ENCODE measurements around the gene ME1.
"Not testable (repeated sequence)": the region's sequence is repeated elsewhere in the genome, so short reads cannot be mapped to it uniquely, and the experiment has no call there.

The ME1 gene

GRCh38 chr6:83431545-83432155 lies 799 bp upstream of the ME1 start:
- no peak for DNase-seq

GRCh38 chr6:83429857-83430610 lies 817 bp downstream of the ME1 start:
- peak in 2 of 4 experiments; percentile 8 to 24 for DNase-seq

GRCh38 chr6:83429269-83429668 lies 1.6 kb downstream of the ME1 start:
- DNase-seq: no peak

DNA sequence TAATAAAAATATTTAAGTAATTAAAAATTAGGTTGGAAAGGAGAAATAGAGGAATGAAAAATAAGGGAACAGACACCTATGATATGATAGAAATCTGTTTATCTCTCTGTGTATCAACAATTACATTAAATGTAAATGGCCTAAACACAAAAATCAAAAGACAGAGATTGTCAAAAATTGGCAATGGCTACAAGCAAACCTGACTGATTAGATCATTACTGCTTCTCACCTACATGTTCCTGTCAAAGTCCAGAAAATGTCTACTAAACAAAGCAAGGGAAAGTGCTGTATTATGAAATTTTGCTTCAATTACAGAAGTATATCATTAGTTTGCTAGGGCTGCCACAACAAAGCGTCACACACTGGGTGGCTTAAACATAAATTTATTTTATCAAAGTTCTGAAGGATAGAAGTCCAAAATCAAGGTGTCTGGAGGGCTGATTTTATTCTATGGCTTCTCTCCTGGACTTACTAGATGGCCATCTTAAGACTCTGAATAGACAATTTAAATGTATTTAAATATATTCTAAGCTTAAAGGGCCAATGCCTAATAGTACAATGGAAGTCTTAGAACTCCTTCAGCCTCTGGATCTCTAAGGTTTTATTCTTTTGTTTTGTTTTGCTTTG lies 6.3 kb downstream of the ME1 start:
- no peak for DNase-seq

GRCh38 chr6:83417880-83418663 lies 12.8 kb downstream of the ME1 start:
- peak; percentile 53 to 83 (median 69) for DNase-seq

DNA sequence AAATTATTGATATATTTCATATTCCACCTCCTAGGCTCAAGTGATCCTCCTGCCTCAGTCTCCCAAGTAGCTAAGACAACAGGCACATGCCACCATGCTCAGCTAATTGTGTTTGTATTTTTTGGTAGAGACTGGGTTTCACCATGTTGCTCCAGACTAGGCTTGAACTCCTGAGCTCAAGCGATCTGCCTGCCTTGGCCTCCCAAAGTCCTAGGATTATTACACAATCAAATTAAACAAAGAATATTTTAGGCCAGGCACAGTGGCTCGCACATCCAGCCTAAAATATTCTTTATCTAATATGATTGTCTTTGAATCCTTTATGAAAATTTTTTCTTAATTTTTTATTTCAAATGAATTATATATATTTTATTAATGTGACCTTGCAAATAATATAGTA lies 17.8 kb downstream of the ME1 start:
- no peak for DNase-seq

DNA sequence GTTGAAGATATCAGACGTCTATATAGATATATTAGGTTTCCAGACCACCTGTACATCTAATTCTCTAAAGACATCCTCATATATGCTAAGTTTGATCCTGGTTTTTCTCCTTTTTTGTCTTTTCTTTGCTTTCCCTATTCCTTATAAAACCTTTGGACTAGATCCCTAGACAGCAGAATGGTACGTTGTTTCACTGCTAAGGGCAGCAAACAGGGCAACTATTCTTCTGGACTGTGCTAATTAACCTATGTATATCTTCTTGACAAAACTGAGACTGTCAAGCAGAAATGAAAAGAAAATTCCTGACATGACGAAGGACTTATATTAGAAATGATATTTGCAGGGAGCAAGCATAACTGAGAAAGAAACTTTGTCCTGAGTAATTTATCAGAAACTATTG lies 19.1 kb downstream of the ME1 start:
- DNase-seq: no peak

- DNase-seq: no peak
Measured at GRCh38 chr6:83403191-83403590, 27.7 kb downstream of the ME1 start.

DNA sequence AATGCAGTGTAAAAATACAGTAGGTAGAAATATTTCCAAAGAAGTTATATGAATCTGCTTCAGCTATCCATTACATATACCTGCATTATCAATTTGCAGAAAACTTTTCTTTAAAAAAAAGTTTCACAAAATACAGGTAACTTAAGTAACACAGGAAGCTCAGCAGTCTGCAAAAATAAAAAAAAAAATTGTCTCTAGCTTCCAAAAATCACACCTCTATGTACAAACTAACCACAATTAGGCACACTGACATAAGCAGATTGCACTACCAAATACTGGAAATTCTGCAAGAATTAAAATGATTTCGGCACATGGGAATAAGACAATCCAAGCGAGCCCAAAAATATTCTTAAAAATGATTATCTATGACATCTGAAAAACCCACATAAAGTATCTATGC lies 41.2 kb downstream of the ME1 start:
- DNase-seq: no peak

DNA sequence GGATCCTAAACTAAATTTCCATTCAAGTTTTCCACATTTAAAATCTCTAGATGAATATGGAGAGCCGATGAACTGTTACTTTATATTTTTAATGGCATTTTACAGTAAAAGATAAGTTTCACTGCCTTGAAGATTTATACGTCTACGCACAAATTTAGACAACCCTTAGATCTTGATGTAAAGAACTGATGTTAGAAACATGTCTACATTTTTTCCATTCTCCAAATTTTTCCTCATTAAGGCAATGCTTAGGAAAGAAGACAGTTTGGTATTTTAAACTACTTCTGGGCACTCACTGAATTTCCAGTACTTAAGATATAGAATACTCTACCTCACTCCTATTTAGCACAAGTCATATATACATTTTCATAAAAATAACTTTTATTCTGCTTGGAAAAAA lies 45.4 kb downstream of the ME1 start:
- DNase-seq: no peak

DNA sequence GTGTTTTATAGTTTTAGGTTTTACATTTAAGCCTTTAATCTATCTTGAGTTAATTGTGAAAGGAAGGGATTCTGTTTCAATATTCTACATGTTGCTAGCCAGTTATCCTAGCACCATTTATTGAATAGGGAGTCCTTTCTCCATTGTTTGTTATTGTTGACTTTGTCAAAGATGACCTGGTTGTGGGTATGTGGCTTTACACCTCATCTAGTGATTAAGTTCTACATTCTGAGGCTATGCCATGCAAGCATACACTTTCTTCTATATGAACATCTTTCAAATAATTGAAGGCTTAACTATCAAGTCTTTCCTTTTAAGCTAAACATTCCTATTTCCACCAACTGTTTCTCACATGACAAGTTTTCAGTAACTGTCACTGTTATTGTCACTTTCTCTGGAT lies 46.1 kb downstream of the ME1 start:
- no peak for DNase-seq

DNA sequence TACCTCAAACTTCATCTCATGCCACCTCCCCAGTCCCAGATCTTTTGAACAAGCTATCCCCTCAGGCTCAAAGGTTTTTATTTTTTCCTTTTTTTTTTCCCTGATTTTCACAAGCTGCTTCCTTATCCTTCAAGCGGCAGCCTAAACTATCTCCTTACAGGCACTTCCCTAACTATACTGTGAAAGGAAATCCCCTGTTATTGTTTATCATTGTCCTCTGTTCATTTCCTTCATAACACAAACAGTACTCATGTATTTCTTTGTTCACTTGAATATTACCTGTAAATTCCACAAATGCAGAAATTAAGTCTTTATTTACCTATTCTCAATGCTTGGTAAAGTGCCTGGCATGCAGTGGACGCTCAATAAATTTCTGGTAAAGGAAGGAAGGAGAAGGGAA lies 48.9 kb downstream of the ME1 start:
- peak in 1 of 4 experiments; percentile 6 for DNase-seq

DNA sequence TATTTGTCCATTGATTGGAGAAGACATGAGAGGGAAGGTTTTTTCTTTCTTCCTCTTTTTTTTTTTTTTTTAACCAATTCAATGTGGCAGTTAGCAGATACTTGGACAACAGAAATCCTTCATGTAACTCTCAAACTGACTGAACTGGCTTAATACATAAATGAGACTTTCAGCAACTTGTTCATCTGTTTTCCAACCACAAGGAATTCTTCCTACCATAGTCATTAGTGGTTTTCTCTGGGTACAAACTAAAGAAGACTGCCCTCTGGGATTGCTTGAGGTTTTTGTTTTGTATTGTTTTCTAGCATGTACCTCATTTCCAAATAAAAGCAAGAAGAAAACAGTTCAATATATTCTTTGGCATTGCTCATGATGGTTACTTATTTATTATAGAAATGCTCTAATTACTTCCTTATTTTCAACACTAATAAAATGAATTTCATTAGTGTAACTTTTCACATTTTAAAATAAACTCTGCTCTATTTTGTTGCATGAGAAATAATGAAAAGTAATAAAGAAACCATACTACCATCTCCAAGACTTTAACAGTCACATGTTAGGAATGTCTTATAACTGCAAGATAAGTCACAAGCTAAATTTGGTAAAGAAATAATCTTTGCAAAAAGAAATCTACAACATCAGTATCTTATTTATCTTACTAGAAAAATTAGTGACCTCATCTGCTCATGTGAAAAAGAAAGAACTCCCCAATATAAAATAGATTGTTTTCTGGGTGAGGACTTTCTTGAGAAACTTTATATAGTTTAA lies 52.0 kb downstream of the ME1 start:
- no peak for DNase-seq

- DNase-seq: no peak
Measured at GRCh38 chr6:83371423-83371822, 59.4 kb downstream of the ME1 start.

GRCh38 chr6:83370567-83370966 lies 60.3 kb downstream of the ME1 start:
- no peak for DNase-seq

DNA sequence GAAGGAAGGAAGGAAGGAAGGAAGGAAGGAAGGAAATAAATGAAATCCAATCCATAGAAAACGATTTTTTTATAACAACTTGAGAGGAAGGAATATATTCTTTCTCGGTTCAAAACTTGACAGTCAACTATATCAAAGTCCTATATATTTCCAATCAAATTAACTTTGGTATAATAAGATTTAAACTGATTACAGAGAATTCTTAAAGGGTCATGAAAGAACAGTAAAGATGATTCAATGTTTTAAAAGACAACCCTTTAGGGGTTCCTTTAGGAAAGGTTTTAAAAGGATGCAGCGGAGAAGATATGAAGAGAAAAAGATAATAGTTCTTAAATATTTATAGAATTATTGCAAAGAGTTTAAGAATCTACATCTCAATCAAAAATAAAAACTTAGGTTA lies 61.2 kb downstream of the ME1 start:
- DNase-seq: no peak

DNA sequence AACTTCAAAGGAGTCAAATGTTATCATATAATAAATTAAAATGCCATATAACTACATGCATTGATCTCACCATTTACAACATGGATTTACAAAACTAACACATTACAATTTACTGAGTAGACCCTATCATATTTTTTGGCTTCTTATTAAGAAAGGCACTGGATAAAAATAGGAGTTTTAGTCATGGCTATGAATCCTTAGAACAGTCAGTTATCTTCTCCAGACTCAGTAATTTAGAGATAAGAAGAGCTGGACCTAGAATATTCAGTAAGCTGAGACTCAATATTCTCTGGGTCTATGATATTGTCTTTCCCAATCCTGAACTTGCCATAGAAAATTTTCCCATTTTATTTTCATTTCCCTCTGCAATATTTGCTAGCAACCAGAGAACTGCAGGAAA lies 62.3 kb downstream of the ME1 start:
- no peak for DNase-seq

- no peak for DNase-seq
Measured at GRCh38 chr6:83367104-83367503, 63.7 kb downstream of the ME1 start.

DNA sequence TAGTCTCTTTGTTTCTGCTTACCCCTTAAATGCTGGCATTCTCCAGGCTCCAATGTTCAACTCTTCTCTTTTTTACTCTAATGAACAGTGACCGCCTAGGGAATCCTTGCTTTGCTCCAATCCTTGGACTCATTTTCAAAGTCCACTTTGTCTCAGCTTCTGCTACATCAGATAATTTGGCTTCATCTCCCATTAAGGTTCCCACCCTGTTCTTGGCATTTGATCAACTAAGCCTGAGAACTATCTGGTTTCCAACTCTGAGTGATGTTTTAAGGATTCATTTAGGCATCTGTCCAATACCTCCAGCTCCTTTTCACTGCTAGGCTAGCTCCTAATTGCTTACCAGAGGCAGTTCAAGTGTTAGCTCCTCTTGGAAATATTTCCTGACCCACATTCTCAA lies 64.9 kb downstream of the ME1 start:
- no peak for DNase-seq

GRCh38 chr6:83362349-83362748 lies 68.5 kb downstream of the ME1 start:
- DNase-seq: not testable (repeated sequence)

DNA sequence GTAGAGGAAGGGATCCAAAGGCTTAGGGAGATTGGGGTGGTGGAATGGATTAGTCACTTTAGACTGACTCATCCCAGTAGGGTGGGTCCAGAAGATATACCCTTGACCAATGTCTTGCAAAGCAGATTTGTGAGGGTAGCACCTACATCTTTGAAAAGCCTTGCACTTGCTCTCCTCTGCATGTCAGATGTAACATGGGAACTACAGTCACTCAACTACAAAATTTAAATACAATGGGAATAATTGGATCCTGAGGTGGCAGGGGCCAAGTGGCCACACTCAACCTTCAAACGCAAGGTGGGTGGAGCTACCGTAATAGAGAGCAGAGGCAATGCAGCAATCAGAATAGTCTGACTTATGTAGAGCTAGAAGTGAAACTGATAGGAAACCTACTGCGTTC lies 71.2 kb downstream of the ME1 start:
- DNase-seq: no peak

- DNase-seq: no peak
Measured at GRCh38 chr6:83354747-83355146, 76.1 kb downstream of the ME1 start.
